Measurements from ENCODE around the gene MYO1B.

MYO1B gene

DNA sequence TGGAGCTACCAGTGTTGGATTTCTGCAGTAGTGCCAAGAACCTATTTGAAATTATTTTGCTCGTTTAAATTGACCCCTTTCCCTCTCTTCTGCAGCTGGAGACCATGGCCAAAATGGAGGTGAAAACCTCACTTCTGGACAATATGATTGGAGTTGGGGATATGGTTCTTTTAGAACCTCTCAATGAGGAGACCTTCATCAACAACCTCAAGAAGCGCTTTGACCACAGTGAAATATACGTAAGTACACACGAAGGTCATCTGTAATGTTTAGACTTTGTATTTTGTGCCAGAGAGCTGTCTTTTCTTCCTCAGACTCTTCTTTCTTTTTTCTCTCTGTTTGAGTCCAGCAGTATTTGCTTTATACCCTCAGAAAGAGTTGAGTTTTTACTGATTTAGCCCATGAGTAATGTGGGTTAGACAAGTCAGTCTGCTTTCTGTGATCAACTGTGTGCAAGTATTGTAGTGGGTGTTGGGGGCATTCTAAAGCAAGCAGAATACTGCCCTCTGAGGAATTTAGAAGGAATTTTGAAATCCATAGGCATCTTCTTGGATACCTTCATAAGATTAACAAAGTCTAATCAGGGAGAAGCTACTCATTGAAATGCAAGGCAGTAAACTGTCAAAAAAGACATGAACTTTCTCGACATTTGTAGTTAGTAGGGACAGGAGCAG is 31.7 kb downstream of the MYO1B start:
- H3K4me3 ChIP-seq (ENCODE audit: low read depth, low read length) = no peak overlapping the region
- TF ChIP-seq, protein P1, sequence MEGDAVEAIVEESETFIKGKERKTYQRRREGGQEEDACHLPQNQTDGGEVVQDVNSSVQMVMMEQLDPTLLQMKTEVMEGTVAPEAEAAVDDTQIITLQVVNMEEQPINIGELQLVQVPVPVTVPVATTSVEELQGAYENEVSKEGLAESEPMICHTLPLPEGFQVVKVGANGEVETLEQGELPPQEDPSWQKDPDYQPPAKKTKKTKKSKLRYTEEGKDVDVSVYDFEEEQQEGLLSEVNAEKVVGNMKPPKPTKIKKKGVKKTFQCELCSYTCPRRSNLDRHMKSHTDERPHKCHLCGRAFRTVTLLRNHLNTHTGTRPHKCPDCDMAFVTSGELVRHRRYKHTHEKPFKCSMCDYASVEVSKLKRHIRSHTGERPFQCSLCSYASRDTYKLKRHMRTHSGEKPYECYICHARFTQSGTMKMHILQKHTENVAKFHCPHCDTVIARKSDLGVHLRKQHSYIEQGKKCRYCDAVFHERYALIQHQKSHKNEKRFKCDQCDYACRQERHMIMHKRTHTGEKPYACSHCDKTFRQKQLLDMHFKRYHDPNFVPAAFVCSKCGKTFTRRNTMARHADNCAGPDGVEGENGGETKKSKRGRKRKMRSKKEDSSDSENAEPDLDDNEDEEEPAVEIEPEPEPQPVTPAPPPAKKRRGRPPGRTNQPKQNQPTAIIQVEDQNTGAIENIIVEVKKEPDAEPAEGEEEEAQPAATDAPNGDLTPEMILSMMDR (IDR thresholded peaks at IDR 0.05; ENCODE audit: borderline replicate concordance, insufficient read depth, low read depth, low read length) = no peak

DNA sequence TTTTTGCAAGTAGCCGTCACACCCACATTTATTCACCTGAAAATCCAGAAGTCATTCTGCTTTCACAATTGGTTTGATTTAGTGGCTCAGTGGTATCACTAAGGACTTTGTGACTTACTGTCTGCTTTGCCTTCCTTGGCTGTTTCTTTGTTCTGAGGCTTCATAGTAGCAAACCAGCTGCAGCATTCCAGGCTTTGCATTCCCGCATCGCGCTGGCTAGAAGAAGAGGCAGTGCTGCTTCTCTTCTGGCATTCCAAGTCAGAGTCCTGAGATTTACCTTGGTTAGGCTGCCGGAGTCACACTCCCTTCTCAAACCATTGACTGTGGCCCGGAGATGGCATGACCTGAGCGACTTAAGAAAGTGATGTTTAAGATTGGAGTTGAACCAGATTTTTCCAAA is 35.1 kb downstream of the MYO1B start:
- TF ChIP-seq, protein P1 (IDR thresholded peaks at IDR 0.05; ENCODE audit: borderline replicate concordance, insufficient read depth, low read depth, low read length) = no peak
- no peak overlapping the region for H3K4me3 ChIP-seq (ENCODE audit: low read depth, low read length)

DNA sequence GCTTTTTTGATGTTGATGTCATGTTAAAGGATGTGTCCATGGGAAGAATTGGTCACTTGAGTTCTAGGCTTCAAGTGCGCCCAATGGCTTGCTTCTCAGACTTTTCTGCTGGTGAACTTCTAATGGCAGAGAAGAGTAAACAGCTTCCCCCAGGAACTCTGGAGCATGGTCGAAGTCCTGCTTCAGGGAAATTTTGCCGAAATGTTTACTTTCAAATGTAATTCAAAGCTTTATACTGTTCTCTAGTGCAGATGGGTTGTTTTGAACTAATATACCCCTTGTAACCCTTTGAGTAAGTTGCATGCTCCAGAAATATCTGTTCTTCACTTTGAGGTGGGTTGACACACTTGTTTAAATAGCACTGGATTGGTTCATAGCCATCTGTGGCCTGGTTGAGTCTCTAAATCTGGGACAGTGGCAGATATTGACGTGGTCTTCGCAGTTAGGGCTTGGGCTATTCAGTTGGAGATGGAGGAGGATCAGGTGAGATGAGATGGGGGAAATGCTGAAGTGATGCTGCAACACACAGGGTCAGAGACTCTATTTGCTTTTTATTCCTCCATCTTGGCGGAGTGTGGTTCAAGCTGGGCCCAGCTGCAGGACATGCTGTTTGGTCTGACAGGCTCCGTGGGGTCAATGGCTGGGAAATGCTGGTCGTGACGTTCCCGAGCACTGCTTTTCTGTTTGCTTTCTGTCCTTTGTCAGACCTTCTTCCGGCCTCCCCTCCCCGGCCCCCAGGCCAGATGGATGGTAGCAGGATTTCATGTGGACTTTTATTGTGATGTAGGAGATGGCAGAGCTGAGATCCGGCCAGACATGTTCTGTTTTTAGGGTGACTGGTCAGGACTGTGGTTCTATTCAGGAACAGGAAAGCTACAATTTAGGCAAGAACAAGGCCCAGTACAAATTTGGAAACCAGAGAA is 35.9 kb downstream of the MYO1B start:
- H3K4me3 ChIP-seq (ENCODE audit: low read depth, low read length) = no peak overlapping the region
- TF ChIP-seq, protein P1 (IDR thresholded peaks at IDR 0.05; ENCODE audit: borderline replicate concordance, insufficient read depth, low read depth, low read length) = no peak

DNA sequence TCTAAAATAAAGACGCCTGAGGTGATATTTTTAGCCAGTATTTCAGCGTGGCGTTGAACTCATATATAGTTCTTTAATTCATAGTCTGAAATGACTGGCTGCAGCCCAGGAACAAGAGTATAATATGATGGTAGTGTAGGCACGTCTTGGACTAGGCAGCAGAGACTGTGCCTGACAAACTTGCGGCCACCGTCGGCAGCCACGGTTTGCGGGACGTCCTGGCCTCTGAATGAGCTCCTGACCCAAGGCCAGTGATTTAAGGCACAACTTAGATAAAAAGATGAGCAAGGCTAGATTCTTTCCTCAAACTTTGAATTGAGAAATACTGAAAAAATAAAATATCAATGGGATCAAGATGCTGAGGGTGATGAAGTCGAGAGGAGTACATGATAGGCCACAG is 40.0 kb downstream of the MYO1B start:
- TF ChIP-seq, protein P1 (IDR thresholded peaks at IDR 0.05; ENCODE audit: borderline replicate concordance, insufficient read depth, low read depth, low read length) = no peak
- no peak overlapping the region for H3K4me3 ChIP-seq (ENCODE audit: low read depth, low read length)

- TF ChIP-seq, protein P1 (IDR thresholded peaks at IDR 0.05; ENCODE audit: borderline replicate concordance, insufficient read depth, low read depth, low read length) = no peak
- H3K4me3 ChIP-seq (ENCODE audit: low read depth, low read length) = no peak overlapping the region
These were observed 42.6 kb downstream of the MYO1B start for GRCh38 chr2:191287820-191288219.

- TF ChIP-seq, protein P1 (IDR thresholded peaks at IDR 0.05; ENCODE audit: borderline replicate concordance, insufficient read depth, low read depth, low read length) = no peak
- no peak overlapping the region for H3K4me3 ChIP-seq (ENCODE audit: low read depth, low read length)
These were observed 43.8 kb downstream of the MYO1B start for GRCh38 chr2:191289049-191289448.
